RKO (cell line): ENCODE results near the gene COL11A2.

Experiments used
- DNase-seq: peaks from one replicate; pipeline ENCODE4 v3.0.0-alpha.2; 2016; ENCODE audit warnings: low spot score

Gene COL11A2

DNA sequence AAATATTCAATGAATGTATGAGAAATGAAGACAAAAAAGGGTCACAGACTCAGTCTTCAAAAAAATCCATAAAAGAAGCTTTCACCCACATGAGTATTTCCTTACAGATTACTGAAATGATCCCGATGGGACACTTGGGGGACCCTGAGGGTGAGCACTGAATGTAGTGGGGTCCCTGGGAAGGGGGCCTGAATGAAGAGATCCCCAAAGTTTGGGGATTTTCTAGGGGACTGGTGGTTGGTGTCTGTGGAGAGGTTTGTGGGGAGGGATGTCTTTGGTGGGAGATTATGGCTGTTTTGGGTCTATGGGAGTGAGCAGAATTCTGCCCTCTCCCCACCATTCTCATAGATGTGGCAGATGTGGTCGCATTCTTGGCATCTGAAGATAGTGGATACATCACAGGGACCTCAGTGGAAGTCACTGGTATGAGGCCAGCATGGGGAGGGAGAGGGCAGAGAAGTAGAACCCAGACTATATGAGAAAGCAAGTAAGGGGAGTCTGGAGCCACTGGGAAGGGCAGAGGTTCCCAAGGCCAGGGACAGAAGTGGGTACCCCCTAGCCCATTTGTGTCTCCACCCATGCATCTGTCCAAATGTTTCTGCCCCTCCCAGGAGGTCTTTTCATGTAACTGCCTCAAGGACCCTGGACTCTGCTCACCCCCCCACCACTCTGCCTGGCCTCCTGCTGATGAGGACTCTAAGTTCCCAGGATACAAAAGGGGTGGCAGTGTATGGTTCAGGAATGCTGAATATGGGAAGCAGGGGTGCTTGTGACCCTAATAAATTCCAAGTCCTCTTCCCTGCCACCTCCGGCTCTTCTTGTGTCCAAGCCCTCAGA is 14.0 kb upstream of the COL11A2 start:
- no peak for DNase-seq

DNA sequence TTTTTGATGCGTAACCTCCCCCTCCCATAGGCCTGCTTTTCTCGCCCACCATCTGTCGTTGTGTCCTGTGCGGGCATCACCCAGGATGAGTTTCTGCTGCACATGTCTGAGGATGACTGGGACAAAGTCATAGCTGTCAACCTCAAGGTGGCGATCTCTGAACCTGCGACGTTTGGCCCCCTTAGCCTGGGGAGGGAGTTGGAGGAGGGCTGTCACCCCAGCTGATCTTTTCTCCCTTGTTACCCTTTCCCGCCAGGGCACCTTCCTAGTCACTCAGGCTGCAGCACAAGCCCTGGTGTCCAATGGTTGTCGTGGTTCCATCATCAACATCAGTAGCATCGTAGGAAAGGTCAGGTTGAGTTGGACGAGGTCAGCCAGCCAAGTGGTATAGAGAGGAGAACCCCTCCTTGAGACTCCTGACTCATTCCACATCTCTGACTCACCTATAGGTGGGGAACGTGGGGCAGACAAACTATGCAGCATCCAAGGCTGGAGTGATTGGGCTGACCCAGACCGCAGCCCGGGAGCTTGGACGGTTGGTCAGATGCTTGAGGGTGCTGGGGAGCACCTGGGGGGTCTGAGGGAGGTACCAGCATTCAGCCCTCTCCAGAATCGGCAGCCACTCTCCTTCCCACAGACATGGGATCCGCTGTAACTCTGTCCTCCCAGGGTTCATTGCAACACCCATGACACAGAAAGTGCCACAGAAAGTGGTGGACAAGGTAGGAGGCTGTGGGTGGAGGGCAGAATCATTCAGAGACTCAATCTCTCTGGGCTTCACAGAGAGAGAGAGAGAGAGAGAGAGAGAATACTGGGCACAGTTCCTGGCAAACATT is 13.1 kb upstream of the COL11A2 start:
- peak; percentile 80 for DNase-seq

DNA sequence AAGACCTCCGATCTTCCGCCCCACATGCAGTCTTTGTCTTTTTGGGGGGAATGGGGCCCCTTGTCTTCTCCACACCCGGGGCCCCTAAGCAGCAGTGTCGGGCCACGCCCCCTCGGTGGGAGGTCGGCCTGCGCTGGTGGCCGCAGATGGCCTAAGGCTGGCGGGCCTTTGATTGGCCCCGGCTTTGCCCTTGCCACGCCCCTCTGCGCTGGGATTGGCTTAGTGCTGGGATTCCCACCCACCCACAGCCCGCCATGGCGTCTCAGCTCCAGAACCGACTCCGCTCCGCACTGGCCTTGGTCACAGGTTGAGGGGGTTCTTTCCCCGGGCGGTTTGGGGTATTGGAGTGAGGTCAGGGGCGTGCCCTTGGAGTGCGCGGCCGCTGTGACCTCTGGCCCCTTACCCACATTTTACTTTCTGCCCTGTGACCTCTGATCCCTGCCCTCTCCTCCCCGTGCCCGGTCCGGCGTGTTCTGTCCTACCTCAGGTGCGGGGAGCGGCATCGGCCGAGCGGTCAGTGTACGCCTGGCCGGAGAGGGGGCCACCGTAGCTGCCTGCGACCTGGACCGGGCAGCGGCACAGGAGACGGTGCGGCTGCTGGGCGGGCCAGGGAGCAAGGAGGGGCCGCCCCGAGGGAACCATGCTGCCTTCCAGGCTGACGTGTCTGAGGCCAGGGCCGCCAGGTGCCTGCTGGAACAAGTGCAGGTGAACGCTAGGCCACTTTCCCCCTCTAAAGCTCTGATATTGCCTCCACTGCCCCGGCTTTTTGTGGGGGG is 12.3 kb upstream of the COL11A2 start, which contains the start of gene HSD17B8:
TSS of gene HSD17B8 (plus strand) at position 241 of the 776 bp plus-strand sequence. CDS start at position 255, 14 bp downstream.
- peak; percentile 82 for DNase-seq

DNA sequence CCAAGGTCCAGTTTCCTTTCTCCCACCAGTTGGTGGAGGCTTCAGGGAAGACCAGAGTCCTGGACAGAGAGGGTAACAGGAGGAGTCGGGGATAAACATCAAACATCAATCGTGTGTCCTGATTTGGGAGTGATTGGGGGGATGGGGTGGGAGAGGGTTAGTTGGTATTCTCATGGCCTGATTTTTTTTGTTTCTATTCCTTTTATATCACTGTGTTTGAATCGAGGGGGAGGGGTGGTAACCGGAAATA is 11.8 kb upstream of the COL11A2 start:
- DNase-seq, result no peak

DNA sequence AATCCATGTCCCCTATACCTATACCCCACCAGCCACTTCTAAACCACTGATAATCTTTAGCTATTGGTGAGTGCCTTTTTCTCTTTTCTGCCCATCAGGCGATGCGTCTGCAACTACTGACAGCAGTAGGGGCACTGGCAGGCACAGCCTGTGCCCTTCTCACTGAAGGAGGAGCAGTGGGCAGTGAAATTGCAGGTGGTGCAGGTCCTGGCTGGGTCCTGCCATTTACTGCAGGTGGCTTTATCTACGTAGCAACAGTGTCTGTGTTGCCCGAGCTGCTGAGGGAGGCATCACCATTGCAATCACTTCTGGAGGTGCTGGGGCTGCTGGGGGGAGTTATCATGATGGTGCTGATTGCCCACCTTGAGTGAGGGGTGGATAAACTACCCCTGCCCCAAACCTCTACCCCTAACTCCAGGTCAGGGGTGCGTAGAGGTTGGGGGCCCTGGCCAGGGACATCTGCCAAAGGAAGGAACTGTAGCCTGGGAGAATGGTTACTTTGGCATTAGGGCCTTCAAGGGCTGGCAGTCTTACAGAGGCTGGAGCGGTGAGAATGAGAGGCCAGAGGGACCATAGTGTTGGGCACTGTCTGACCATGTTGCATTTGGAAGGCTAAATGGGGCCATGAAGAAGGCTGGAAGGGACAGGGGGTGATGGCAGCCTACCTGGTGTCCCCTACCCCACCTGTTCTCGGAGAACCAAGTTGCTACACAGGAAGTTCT is 11.3 kb upstream of the COL11A2 start:
- DNase-seq, result no peak

DNA sequence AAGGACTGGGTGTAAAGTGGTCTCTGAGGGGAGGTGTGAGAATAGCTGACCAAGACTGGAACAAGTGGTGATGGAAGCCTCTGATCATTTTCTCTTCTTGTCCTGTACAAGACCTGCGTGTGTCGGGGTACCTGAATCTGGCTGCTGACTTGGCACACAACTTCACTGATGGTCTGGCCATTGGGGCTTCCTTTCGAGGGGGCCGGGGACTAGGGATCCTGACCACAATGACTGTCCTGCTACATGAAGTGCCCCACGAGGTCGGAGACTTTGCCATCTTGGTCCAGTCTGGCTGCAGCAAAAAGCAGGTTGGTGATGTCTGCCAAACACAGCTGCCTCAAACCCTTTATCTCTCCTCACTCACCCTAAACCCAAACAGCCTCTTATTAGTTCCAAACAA is 10.5 kb upstream of the COL11A2 start:
- DNase-seq, result no peak

DNA sequence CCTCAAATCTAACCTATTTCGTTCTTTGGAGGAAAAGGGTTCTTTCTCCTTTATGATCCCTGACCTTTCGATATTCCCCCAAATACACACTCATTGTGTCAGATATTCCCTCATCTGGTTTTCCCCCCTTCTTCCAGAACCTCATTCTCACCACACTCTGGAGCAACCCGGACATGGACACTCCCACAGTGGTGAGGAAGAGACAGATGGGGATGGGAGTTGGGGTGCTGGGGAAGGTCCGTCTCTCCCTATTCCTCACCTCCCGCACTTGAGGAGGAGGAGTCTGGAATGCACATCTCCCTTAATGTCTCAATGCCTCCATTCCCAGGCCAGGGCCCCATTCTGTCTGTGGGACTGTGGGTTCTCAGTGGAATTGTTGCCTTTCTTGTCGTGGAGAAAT is 9.7 kb upstream of the COL11A2 start:
- no peak for DNase-seq

DNA sequence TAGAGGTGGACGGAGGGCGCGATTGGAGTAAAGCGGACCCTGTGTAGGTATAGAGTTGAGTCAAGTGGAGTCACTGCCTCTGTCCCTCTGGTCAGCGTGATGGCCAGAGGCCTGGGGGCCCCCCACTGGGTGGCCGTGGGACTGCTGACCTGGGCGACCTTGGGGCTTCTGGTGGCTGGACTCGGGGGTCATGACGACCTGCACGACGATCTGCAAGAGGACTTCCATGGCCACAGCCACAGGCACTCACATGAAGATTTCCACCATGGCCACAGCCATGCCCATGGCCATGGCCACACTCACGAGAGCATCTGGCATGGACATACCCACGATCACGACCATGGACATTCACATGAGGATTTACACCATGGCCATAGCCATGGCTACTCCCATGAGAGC is 8.9 kb upstream of the COL11A2 start:
- peak; percentile 40 for DNase-seq

DNA sequence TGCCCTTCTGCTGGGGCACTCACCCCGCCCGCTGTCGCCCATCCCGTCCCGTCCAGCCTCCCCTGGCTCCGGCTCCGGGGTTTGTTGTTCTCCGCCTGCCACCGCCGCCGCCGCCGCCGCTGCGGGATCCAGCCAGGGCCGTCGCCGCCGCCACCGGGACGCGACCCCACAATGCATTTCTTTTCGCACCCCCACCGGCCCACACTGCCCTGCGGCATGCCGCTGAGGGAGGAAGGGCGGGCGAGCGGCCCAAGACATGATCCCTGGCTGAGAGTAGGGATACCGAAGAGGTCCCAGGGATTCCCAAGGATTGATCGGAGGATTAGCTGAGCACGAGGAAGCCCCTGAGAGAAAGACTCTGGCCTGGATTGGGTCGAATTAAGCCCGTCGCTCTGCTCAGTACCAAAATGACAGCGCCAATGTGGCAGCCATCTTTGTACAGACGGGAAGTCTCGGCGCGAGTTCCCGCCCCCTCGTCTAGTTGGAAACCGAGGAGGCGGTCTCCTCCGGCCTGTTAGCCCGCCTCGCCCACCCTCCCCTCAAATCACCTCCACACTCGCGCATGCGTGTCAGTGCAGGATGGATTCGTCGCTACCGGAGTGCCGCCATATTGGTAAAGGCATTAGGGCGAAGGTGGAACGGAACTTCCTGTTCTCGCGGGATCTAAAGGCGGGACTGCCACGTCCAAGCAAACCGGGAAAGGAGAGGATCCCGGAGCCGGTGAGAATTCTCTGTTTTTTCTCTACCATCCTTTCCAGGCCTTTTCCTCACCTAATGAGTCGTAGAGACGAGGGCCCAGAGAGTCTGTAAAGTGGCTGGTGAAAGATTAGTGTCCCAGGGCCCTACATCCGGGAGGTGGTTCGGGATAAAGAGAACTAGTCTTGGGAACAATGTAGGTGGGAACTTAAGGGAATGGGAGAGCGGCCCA is 8.2 kb upstream of the COL11A2 start, which contains the start of the genes RXRB and SLC39A7:
TSS of gene RXRB (minus strand) at position 447 of the 928 bp plus-strand sequence. CDS start at position 258, 189 bp downstream.
TSS of gene SLC39A7 (plus strand) at position 649 of the 928 bp plus-strand sequence. CDS start 379 bp downstream, outside the sequence.
- peak; percentile 97 for DNase-seq

DNA sequence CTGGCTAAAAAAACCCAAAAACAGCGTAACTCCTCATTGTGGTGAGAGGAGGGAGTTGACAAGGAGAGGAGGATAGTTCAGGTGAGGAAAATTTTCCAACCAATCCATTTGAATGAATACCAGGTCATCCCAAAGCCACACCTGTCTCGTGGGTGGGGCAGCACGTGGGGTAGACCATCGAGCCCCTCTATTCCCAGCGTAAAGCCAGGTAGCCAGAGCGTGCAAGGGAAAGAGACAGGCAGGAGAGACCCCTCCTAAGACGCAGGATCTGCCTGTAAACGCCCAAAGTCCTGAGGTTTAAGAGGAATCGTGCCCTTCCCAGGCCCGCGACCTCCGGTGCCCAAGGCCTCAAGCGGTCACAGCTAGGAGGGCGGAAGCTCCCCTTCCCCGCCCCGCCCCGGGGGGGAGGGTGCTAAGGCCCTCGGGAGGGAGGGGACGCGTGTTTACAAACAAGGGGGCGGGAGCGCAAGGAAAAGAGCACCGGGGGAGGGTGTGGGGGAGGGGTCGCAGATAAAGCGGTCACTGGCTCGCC is 7.5 kb upstream of the COL11A2 start:
- peak; percentile 86 for DNase-seq

DNA sequence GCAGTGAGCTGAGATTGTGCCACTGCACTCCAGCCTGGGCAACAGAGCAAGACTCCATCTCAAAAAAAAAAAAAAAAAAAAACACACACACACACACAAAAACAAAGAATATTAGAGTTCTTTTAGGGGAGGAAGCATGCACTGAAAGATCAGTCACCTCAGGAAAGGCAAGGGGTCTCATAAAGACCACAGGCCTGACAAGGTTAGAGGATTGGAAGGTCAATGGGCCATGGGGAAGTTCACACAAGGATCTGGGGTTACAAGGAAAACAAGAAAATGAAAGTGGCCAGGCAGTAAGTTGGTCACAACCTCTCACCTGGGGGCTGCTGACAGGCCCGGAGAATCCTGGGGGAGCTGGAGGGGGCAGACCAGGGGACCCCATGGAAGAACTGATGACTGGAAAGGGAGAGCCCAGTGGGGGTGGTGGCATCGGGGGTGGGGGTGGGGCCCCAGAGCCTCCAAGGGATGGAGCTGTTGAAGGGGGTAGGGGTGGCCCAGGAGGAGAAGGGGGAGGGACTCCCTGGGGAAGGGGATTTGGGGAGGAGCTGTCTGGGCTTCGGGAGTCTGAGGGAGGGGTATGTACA is 6.7 kb upstream of the COL11A2 start:
- no peak for DNase-seq

DNA sequence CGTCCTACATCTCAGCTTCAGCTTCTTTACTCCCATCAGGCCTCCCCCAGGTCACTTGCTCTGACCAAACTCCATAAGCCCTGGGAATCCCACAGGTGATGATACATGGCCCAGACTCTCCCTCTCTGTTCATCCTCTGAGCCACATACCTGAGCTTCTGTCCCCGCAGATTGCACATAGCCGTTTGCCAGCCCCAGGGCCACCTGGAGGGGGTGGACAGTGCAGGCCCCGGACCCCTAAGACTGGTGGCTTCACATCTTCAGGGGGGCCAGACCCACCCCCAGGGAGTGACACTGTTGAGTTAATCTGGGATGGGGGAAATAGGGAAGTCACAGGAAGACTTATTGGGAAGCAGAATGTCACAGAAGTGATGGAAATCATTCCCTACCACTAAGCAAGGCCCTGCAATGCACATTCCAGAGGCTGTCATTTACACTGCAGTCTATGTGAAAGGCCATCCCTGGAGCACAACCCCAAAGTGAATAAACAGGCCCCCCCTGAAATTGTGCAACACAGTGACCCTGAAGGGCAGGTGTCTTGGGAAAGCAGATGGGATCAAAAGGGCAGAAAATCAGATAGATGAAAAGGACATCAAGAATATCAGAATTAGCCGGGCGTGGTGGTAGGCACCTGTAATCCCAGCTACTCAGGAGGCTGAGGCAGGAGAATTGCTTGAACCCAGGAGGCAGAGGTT is 6.0 kb upstream of the COL11A2 start:
- no peak for DNase-seq

DNA sequence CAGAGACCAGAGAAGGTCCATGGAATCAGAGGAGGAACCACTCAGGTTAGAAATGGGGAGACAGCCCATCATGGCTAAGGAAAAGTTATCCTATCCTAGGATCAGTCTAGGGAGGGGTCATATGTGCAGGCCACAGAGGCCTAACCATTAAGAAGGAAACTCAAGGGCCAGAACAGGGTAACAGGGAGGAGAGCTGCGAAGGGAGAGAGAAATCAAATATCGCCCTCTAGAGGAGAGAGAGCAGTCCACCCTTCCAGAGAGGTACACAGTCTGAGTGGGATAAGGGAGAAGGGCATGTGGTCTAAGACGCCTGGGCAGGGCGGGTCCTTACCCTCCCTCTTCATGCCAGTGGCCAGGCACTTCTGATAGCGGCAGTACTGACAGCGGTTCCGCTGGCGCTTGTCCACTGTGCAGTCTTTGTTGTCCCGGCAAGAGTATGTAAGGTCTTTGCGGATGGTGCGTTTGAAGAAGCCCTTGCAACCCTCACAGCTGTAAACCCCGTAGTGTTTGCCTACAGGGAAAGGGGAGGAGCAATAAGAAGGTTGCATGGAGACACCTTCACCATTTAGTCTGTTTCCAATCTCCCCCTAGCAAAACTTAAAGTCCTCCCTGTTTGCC is 5.3 kb upstream of the COL11A2 start:
- DNase-seq, result peak; percentile 73

DNA sequence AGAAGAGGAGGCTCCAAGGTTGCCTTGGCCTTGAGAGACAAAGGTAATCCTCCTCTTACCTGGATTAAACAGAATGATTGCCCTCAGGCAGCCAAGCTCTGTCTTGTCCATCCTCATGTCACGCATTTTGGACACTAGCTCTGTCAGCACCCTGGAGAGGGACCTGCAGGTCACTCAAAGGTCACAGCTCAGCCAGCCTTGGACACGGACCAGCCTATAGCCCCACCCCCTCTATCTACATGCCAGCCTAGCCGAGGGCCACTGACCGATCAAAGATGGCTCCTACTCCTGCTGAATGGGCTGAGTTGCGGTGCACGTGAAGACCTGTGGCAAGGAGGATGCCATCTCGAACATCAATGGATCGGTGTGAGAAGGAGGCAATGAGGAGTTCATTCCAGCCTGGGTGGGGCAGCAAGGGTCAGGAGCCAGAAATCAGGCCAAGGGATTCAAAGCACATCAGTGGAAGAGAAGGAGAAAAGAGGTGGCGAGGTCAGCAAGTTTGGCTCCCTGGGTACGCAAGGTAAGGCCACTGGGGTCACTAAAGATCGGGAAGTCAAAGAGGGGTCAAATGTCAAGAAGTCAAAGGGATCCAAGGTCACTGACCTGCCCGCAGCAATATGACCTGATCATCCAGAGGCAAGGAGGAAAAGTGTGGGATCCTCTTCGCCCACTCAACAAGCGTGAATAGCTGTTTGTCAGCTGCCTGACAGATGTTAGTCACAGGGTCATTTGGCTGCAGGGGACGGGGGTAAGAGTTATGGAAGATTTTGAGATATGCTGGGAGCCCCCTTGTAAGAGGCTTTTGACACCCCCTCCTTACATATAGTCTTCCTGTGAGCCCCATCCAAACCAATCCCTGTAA is 3.3 kb upstream of the COL11A2 start:
- no peak for DNase-seq

DNA sequence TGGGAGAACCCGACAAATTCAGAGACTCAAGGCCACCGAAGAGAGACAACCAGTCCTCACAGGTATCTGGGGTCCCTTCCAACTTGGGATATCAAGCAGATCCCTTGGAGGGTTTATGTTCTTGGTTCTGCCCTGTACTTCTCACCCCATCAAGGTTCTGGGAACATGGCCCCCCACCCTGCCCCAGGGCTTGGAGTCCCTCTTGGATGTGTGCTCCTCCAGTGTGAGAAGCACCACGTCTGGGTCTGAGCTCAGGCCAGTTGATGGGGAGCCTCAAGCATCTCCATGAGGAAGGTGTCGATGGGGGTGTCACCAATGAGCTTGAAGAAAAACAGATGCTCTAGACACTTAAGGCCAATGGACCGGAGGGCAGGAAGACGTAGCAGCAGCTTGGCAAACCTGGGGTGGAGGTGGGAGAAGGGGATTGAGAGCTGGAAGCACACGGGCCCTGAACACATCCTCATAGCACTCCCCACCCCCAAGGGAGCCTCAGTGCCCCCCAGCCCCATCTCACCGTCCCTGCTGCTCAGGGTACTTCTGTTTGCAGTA is 2.2 kb upstream of the COL11A2 start:
- DNase-seq, result no peak

DNA sequence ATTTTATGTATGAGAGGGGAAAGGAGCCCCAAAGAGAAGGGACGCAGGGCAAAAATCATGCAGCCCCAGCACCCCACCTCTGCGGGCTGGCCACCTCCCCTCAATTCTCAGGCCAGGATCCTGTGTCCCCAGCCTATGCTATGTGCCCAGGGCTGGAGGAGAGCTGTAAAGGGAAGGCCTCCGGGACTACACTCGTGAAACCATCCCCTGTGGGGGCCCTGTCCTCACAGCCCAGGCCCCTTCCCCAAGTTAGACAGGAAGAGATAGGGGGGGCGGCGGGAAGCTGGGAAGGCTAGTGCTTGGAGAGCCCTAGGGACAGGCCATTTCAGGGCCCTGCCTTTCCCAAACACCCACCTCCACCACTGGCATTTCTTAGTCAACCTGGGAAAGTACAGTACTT is 1.4 kb upstream of the COL11A2 start:
- DNase-seq, result no peak
